ENCODE measurements around the gene GPX2.
"Not testable (repeated sequence)": the region's sequence is repeated elsewhere in the genome, so short reads cannot be mapped to it uniquely, and the experiment has no call there.

GPX2 gene

GRCh38 chr14:64914237-64915028, 28.1 kb downstream of the GPX2 start, which contains the start of gene CHURC1:
Gene CHURC1 (plus strand): TSS chr14:64914455. CDS start chr14:64914496, 41 bp downstream.
- Histone ChIP-seq H3K9me2 (replicated peaks; ENCODE audit: low read depth, low read length) (no peaks in the 10 kb centered on the region), H3K27me3 (ENCODE audit: insufficient read depth, low read length, poor library complexity, severe bottlenecking) (no peaks in the 10 kb centered on the region), H3K36me3 (ENCODE audit: insufficient read depth, low read length) (no peaks in the 10 kb centered on the region), H4K20me1 (ENCODE audit: insufficient read depth, low read length, poor library complexity, severe bottlenecking) (peaks cover 11% of the 10 kb centered on the region), H3K9ac (ENCODE audit: low read depth, low read length, poor library complexity, severe bottlenecking) (peak within 1 kb of the TSS; percentile 93), H3K4me3 (ENCODE audit: low read length, poor library complexity, severe bottlenecking) (peak within 1 kb of the TSS; percentile 93), H2AFZ (ENCODE audit: low read length) (peak within 1 kb of the TSS; percentile 77), H3K9me3 (ENCODE audit: insufficient read depth, low read depth, low read length) (no peaks in the 10 kb centered on the region), H3K4me2 (ENCODE audit: low read depth, low read length, poor library complexity, severe bottlenecking) (peak within 1 kb of the TSS; percentile 99), H3K79me2 (ENCODE audit: insufficient read depth, low read length) (peaks cover 41% of the 10 kb centered on the region), H3F3A (ENCODE audit: low read depth) (peaks cover 3% of the 10 kb centered on the region; the same call in 1 of the 2 replicates), H3K4me1 (ENCODE audit: insufficient read depth, low read length, poor library complexity, severe bottlenecking) (peaks cover 24% of the 10 kb centered on the region)
- TF ChIP-seq EZH2phosphoT487 (IDR thresholded peaks at IDR 0.05; ENCODE audit: borderline replicate concordance) (no peak), CTCF (conservative IDR thresholded peaks at IDR 0.05; ENCODE audit: low read length) (no peak)

- H3K9ac ChIP-seq (ENCODE audit: low read depth, low read length, poor library complexity, severe bottlenecking); H2AFZ ChIP-seq (ENCODE audit: low read length); H3K36me3 ChIP-seq (ENCODE audit: insufficient read depth, low read length); H3F3A ChIP-seq (ENCODE audit: low read depth); H3K27me3 ChIP-seq (ENCODE audit: insufficient read depth, low read length, poor library complexity, severe bottlenecking); H3K9me3 ChIP-seq (ENCODE audit: insufficient read depth, low read depth, low read length); H3K9me2 ChIP-seq (replicated peaks; ENCODE audit: low read depth, low read length): not testable (repeated sequence)
- H3K4me3 ChIP-seq (ENCODE audit: low read length, poor library complexity, severe bottlenecking): peak overlapping the region; percentile 93
- H3K4me2 ChIP-seq (ENCODE audit: low read depth, low read length, poor library complexity, severe bottlenecking): peak overlapping the region; percentile 99
- H3K4me1 ChIP-seq (ENCODE audit: insufficient read depth, low read length, poor library complexity, severe bottlenecking): peaks cover 23% of the 10 kb centered on the region
- H3K79me2 ChIP-seq (ENCODE audit: insufficient read depth, low read length): peaks cover 41% of the 10 kb centered on the region
- peaks cover 11% of the 10 kb centered on the region for H4K20me1 ChIP-seq (ENCODE audit: insufficient read depth, low read length, poor library complexity, severe bottlenecking)
Observed at GRCh38 chr14:64913477-64913876, 29.1 kb downstream of the GPX2 start.

- Histone ChIP-seq H3K9me2 (replicated peaks; ENCODE audit: low read depth, low read length) (no peaks in the 10 kb centered on the region), H2AFZ (ENCODE audit: low read length) (no peak overlapping the region), H3K27me3 (ENCODE audit: insufficient read depth, low read length, poor library complexity, severe bottlenecking) (no peaks in the 10 kb centered on the region), H3K79me2 (ENCODE audit: insufficient read depth, low read length) (peaks cover 29% of the 10 kb centered on the region), H3K9ac (ENCODE audit: low read depth, low read length, poor library complexity, severe bottlenecking) (no peak overlapping the region), H3K9me3 (ENCODE audit: insufficient read depth, low read depth, low read length) (no peaks in the 10 kb centered on the region), H3K4me1 (ENCODE audit: insufficient read depth, low read length, poor library complexity, severe bottlenecking) (peaks cover 20% of the 10 kb centered on the region), H3K4me3 (ENCODE audit: low read length, poor library complexity, severe bottlenecking) (no peak overlapping the region), H3K36me3 (ENCODE audit: insufficient read depth, low read length) (no peaks in the 10 kb centered on the region), H4K20me1 (ENCODE audit: insufficient read depth, low read length, poor library complexity, severe bottlenecking) (peaks cover 11% of the 10 kb centered on the region), H3K4me2 (ENCODE audit: low read depth, low read length, poor library complexity, severe bottlenecking) (peak overlapping the region; percentile 12), H3F3A (ENCODE audit: low read depth) (peaks cover 3% of the 10 kb centered on the region; the same call in 1 of the 2 replicates)
- no peak for TF ChIP-seq CTCF (conservative IDR thresholded peaks at IDR 0.05; ENCODE audit: low read length)
- TF ChIP-seq EZH2phosphoT487 (IDR thresholded peaks at IDR 0.05; ENCODE audit: borderline replicate concordance): no peak
Observed at GRCh38 chr14:64912261-64912660, 30.3 kb downstream of the GPX2 start.
